CD4-positive, alpha-beta T cell treated with Interleukin-4 for 4 hours (primary cell): ENCODE measurements around the gene BIRC5.

Experiments
- DNase-seq: peaks from one replicate; pipeline ENCODE4 v3.0.0-alpha.2; 2020

BIRC5 gene

GRCh38 chr17:78184351-78184750, 29.7 kb upstream of the BIRC5 start:
- DNase-seq = no peak

- DNase-seq = no peak
These were observed 29.2 kb upstream of the BIRC5 start for GRCh38 chr17:78184868-78185267.

- no peak for DNase-seq
These were observed 27.9 kb upstream of the BIRC5 start for GRCh38 chr17:78185981-78186691.

- DNase-seq = peak; percentile 83
These were observed 27.1 kb upstream of the BIRC5 start, which contains the start of the genes AFMID and TK1 for GRCh38 chr17:78186692-78187595. Gene AFMID (plus strand): TSS chr17:78187362. CDS start chr17:78187371, 9 bp downstream. Gene TK1 (minus strand): TSS chr17:78187052. CDS start chr17:78186994, 58 bp downstream.

GRCh38 chr17:78196716-78197115, 17.3 kb upstream of the BIRC5 start:
- DNase-seq = no peak

- DNase-seq = no peak
These were observed 16.8 kb upstream of the BIRC5 start for GRCh38 chr17:78197147-78197832.

- DNase-seq = no peak
These were observed 13.6 kb upstream of the BIRC5 start for GRCh38 chr17:78200451-78200850.

GRCh38 chr17:78202666-78203065, 11.4 kb upstream of the BIRC5 start:
- DNase-seq = no peak

GRCh38 chr17:78204387-78205123, 9.5 kb upstream of the BIRC5 start:
- DNase-seq = no peak

- no peak for DNase-seq
These were observed 8.8 kb upstream of the BIRC5 start for GRCh38 chr17:78205124-78205775.

- DNase-seq = no peak
These were observed 7.8 kb upstream of the BIRC5 start for GRCh38 chr17:78206298-78206697.

- DNase-seq = no peak
These were observed 5.6 kb upstream of the BIRC5 start for GRCh38 chr17:78208486-78208885.

- DNase-seq = no peak
These were observed 3.9 kb upstream of the BIRC5 start for GRCh38 chr17:78210111-78210510.

- DNase-seq = no peak
These were observed 3.0 kb upstream of the BIRC5 start for GRCh38 chr17:78211032-78211431.

- no peak for DNase-seq
These were observed 631 bp downstream of the BIRC5 start for GRCh38 chr17:78214706-78215061.

- DNase-seq = no peak
These were observed 5.5 kb downstream of the BIRC5 start for GRCh38 chr17:78219396-78220150.

- DNase-seq = no peak
These were observed 9.0 kb downstream of the BIRC5 start for GRCh38 chr17:78223061-78223460.

- no peak for DNase-seq
These were observed 9.7 kb downstream of the BIRC5 start for GRCh38 chr17:78223765-78224164.

GRCh38 chr17:78224231-78225087, 10.4 kb downstream of the BIRC5 start:
- no peak for DNase-seq

- DNase-seq = no peak
These were observed 11.2 kb downstream of the BIRC5 start for GRCh38 chr17:78225088-78225865.
